DND-41 (cell line): ENCODE data around the gene ZNF594.

Experiments used
- EZH2 ChIP-seq: IDR thresholded peaks from 3 replicates; pipeline ENCODE4 v1.6.1; 2012; ENCODE audit warnings: borderline replicate concordance, low read depth, mild to moderate bottlenecking, moderate library complexity, low read length, inconsistent platforms; ENCODE audit not compliant: severe bottlenecking
- TF ChIP-seq, protein P1 (sequence below): IDR thresholded peaks from 2 replicates; pipeline ENCODE4 v1.5.1; 2012; ENCODE audit warnings: borderline replicate concordance, low read length, moderate library complexity, mild to moderate bottlenecking; ENCODE audit not compliant: poor library complexity, severe bottlenecking; ENCODE audit errors: extremely low read depth

- TF ChIP-seq, protein P1, sequence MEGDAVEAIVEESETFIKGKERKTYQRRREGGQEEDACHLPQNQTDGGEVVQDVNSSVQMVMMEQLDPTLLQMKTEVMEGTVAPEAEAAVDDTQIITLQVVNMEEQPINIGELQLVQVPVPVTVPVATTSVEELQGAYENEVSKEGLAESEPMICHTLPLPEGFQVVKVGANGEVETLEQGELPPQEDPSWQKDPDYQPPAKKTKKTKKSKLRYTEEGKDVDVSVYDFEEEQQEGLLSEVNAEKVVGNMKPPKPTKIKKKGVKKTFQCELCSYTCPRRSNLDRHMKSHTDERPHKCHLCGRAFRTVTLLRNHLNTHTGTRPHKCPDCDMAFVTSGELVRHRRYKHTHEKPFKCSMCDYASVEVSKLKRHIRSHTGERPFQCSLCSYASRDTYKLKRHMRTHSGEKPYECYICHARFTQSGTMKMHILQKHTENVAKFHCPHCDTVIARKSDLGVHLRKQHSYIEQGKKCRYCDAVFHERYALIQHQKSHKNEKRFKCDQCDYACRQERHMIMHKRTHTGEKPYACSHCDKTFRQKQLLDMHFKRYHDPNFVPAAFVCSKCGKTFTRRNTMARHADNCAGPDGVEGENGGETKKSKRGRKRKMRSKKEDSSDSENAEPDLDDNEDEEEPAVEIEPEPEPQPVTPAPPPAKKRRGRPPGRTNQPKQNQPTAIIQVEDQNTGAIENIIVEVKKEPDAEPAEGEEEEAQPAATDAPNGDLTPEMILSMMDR: no peak
- no peak for TF ChIP-seq EZH2
Measured at GRCh38 chr17:5182597-5183409, 8.9 kb downstream of the ZNF594 start.
